PC-3 (cell line): Measurements from ENCODE around the gene RPL10A. TPM values are rescaled to one million over a fixed set of nuclear protein-coding genes. Genes with fewer than 3 reads are reported as not detected.

ENCODE experiments used
- ATAC-seq: fragments of 200-7000 bp; cut with Tn5 transposase; 2 replicates; pipeline ENCODE4 v1.9.1; 2020; ENCODE audit warnings: mild to moderate bottlenecking, moderate library complexity
- BruUV-seq: library from RNA; stranded (reverse); fragments of 400-500 nt; replicated peaks from 2 replicates; lab custom pipeline; 2021; lab: Mats Ljungman, UMichigan
- CTCF ChIA-PET: fragments of 300-600 bp; sonication (Branson Sonifier 250); formaldehyde crosslinking; loops from one replicate; lab custom pipeline; 2022; ENCODE audit warnings: antibody characterized with exemption; lab: Charles Lee
- POLR2A ChIA-PET: fragments of 300-600 bp; sonication (Branson Sonifier 250); formaldehyde crosslinking; loops from one replicate; lab custom pipeline; 2022; ENCODE audit warnings: antibody characterized with exemption; ENCODE audit not compliant: unreplicated experiment; lab: Charles Lee
- DNase-seq: peaks from one replicate; pipeline ENCODE4 v3.0.0-alpha.2; 2015
- H2AFZ ChIP-seq: fragments of 300-600 bp; sonication (generic); 2 replicates; pipeline ENCODE4 v1.6.0; 2016; ENCODE audit warnings: antibody characterized with exemption, low read length
- H3F3A ChIP-seq: fragments of 300-600 bp; sonication (generic); one replicate; pipeline ENCODE4 v1.6.0; 2017; ENCODE audit warnings: antibody characterized with exemption, low read length, control low read depth, mild to moderate bottlenecking; ENCODE audit not compliant: unreplicated experiment
- H3K27ac ChIP-seq: fragments of 300-600 bp; sonication (generic); 2 replicates; pipeline ENCODE4 v1.5.1; 2016; ENCODE audit warnings: mild to moderate bottlenecking, low read length
- H3K27me3 ChIP-seq: fragments of 300-600 bp; sonication (generic); 2 replicates; pipeline ENCODE4 v1.6.1; 2016; ENCODE audit warnings: low read length, mixed read lengths
- H3K36me3 ChIP-seq: fragments of 300-600 bp; sonication (generic); 2 replicates; pipeline ENCODE4 v1.6.1; 2016; ENCODE audit warnings: low read depth, mixed run types, low read length, mixed read lengths
- H3K4me1 ChIP-seq: fragments of 300-600 bp; sonication (generic); 2 replicates; pipeline ENCODE4 v1.5.1; 2016; ENCODE audit warnings: low read length; ENCODE audit not compliant: insufficient read depth
- H3K4me2 ChIP-seq: fragments of 300-600 bp; sonication (generic); 2 replicates; pipeline ENCODE4 v1.6.0; 2016; ENCODE audit warnings: low read length
- H3K4me3 ChIP-seq: fragments of 300-600 bp; sonication (generic); 2 replicates; pipeline ENCODE4 v1.5.1; 2016; ENCODE audit warnings: mild to moderate bottlenecking, low read length, mixed read lengths
- H3K79me2 ChIP-seq: fragments of 300-600 bp; sonication (generic); 2 replicates; pipeline ENCODE4 v1.6.1; 2017; ENCODE audit warnings: low read length, mixed read lengths
- H3K9ac ChIP-seq: fragments of 300-600 bp; sonication (generic); 2 replicates; pipeline ENCODE4 v1.6.0; 2016; ENCODE audit warnings: mild to moderate bottlenecking, low read length
- H3K9me2 ChIP-seq: fragments of 300-600 bp; sonication (generic); replicated peaks from 2 replicates; pipeline ENCODE4 v1.6.1; 2016; ENCODE audit warnings: mixed run types, low read length, mixed read lengths
- H3K9me3 ChIP-seq: fragments of 300-600 bp; sonication (generic); 2 replicates; pipeline ENCODE4 v1.6.1; 2016; ENCODE audit warnings: low read length, mixed read lengths
- H4K20me1 ChIP-seq: fragments of 300-600 bp; sonication (generic); 2 replicates; pipeline ENCODE4 v1.6.1; 2016; ENCODE audit warnings: low read length, mixed read lengths
- EZH2 ChIP-seq: fragments of 300-600 bp; sonication (generic); IDR thresholded peaks from one replicate; pipeline ENCODE4 v1.6.1; 2017; ENCODE audit warnings: antibody characterized with exemption, mild to moderate bottlenecking, low read length; ENCODE audit not compliant: unreplicated experiment
- EZH2phosphoT487 ChIP-seq: fragments of 300-600 bp; sonication (generic); IDR thresholded peaks from 2 replicates; pipeline ENCODE4 v1.6.1; 2018; ENCODE audit warnings: mild to moderate bottlenecking, antibody characterized with exemption, low read length, borderline replicate concordance
- intact Hi-C: fragments of 100-400 bp; cut with micrococcal nuclease; formaldehyde crosslinking; loops from 2 replicates; pipeline ENCODE4 v1.9.0; 2023
- total RNA-seq: library from RNA; depleted of rRNA; stranded (reverse); fragments of >200 nt; gene quantifications from 2 replicates; pipeline ENCODE4 v1.2.3, GENCODE V29; 2014
- TF ChIP-seq, protein P1 (sequence below): fragments of 300-600 bp; sonication (generic); conservative IDR thresholded peaks from 2 replicates; pipeline ENCODE4 v1.5.1; 2017; ENCODE audit warnings: antibody characterized with exemption, low read depth, mild to moderate bottlenecking, low read length

Gene RPL10A
- total RNA-seq, 1 experiment from 2014 or later = 1,509 TPM

DNA sequence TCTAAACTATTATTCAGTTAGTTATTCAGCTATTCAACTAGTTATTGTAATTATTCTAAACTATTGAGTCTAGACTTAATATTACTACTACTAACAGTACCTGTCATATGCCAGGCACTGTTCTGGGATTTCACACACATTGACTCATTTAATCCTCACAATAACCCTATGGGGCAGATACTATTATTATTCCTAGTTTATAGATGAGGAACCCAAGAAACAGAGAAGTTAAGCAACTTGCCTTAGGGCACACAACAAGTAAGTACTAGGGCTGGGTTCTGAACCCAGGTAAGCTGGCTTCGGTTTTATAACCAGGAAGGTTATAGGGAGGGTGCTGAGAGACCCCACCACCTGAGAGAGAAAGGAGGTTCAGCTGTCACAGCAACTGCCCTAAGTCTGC lies 20.9 kb downstream of the RPL10A start:
- H3K4me3 ChIP-seq = no peak overlapping the region
- H3K79me2 ChIP-seq = peaks cover 28% of the 10 kb centered on the region
- H3K9ac ChIP-seq = no peak overlapping the region
- H3K27ac ChIP-seq = no peak overlapping the region
- no peaks in the 10 kb centered on the region for H3K9me2 ChIP-seq
- peaks cover 48% of the 10 kb centered on the region for H3K4me1 ChIP-seq
- no peak for DNase-seq
- BruUV-seq = no TSS peak
- ChIA-PET CTCF (no interaction called here), POLR2A (no interaction called here)
- no peak overlapping the region for H2AFZ ChIP-seq
- no peaks in the 10 kb centered on the region for H3K36me3 ChIP-seq
- H3K27me3 ChIP-seq = no peaks in the 10 kb centered on the region
- intact Hi-C loops = no loop called here
- H4K20me1 ChIP-seq = no peaks in the 10 kb centered on the region; the same call in 1 of the 2 replicates
- TF ChIP-seq EZH2 = no peak
- TF ChIP-seq EZH2phosphoT487 = no peak
- TF ChIP-seq, protein P1, sequence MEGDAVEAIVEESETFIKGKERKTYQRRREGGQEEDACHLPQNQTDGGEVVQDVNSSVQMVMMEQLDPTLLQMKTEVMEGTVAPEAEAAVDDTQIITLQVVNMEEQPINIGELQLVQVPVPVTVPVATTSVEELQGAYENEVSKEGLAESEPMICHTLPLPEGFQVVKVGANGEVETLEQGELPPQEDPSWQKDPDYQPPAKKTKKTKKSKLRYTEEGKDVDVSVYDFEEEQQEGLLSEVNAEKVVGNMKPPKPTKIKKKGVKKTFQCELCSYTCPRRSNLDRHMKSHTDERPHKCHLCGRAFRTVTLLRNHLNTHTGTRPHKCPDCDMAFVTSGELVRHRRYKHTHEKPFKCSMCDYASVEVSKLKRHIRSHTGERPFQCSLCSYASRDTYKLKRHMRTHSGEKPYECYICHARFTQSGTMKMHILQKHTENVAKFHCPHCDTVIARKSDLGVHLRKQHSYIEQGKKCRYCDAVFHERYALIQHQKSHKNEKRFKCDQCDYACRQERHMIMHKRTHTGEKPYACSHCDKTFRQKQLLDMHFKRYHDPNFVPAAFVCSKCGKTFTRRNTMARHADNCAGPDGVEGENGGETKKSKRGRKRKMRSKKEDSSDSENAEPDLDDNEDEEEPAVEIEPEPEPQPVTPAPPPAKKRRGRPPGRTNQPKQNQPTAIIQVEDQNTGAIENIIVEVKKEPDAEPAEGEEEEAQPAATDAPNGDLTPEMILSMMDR = no peak
- no peak for ATAC-seq
- H3K4me2 ChIP-seq = no peak overlapping the region
- no peaks in the 10 kb centered on the region for H3F3A ChIP-seq
- H3K9me3 ChIP-seq = no peaks in the 10 kb centered on the region

DNA sequence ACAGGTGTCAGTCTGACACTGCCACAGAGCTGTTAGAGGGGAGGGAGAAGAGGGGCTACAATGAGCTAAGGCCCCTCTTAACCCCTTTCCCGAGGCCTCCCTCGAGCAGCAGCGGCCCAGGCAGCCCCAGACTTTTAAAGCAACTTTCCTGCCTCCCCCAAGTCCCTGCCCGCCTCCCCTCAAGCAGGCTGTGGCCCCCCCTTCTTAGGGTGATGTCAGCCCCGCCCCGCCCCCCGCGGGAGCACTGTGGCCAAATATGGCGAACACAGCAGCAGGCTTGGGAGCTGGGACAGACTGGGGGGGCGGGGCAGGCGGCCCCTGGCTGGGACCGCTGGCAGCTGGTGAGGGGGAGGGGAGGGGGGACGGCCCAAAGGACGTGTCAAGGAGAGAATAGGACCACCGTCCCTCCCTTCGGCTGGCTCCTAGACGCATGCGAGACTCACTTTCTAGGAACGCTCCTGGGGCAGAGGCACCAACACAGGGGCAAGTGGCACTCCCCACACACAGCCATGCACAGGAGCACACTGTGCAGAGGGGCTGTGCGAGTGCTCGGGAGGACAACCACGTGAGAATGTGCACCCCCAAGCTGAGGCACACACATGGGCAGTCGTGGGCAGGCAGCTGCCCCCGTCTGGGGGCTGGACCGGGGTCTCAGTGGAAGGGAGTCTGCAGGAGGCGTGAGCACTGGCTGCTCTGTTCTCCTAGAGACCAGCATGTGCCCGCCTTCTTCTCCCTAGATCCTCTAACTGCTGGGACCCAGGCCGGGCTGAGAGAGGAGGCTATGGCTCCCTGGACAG lies 22.0 kb downstream of the RPL10A start:
- H3K79me2 ChIP-seq = peaks cover 40% of the 10 kb centered on the region
- POLR2A ChIA-PET = no interaction called here
- H3K9ac ChIP-seq = no peak overlapping the region

More for the DNA sequence above, 22.0 kb downstream of the RPL10A start:
- Histone ChIP-seq H3K27me3 (no peaks in the 10 kb centered on the region), H3K9me3 (no peaks in the 10 kb centered on the region), H3K4me2 (no peak overlapping the region), H4K20me1 (no peaks in the 10 kb centered on the region; the same call in 1 of the 2 replicates), H3K4me1 (peaks cover 47% of the 10 kb centered on the region), H2AFZ (no peak overlapping the region), H3F3A (no peaks in the 10 kb centered on the region), H3K36me3 (no peaks in the 10 kb centered on the region), H3K27ac (no peak overlapping the region), H3K9me2 (no peaks in the 10 kb centered on the region), H3K4me3 (no peak overlapping the region)
- no TSS peak for BruUV-seq
- CTCF ChIA-PET = no interaction called here
- DNase-seq = no peak
- TF ChIP-seq, protein P1 = no peak
- TF ChIP-seq EZH2 (no peak), EZH2phosphoT487 (no peak)
- ATAC-seq = no peak
- intact Hi-C loops = no loop called here
